ENCODE measurements around the gene FLYWCH2.

The FLYWCH2 gene

DNA sequence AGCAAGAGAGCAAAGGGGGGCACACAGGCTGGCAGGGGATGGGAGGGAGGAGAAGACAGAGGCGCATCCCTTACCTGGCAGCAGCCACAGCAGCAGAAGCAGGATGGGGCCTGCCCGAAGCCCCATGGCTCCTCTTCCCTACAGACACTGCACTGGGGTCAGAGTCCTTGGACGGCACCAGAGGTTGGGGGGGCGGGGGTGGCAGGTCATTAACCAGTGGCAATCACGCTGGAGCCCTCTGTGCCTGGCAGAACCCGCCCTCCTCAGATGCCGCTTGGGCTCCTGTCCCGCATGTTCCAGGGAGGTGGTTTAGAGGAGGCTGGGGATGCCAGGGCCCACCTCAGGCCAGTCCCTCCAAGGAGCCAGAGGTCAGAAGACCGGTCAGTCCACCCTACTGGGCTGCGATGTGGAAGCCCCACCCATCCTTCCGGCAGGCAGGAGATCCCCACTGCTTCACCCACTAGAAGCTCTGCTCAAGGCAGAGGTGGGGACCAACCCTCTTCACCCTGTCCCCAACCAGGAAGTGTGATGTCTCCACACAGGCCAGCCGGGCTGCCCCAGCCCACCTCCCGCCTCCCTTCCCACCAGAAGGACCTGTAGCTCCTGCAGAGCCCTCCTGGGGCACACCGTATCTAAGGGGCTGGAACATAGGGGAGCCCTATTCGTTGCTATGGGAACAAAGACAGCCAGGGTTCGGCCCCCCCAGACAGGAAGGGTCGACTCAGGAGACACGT, 41.2 kb upstream of the FLYWCH2 start:
- Histone ChIP-seq H3K4me3 (ENCODE audit: insufficient read depth, low read depth, low read length) (no peak overlapping the region), H3K27me3 (ENCODE audit: control insufficient read depth, insufficient read depth, low read length, poor library complexity, severe bottlenecking) (peaks cover 3% of the 10 kb centered on the region), H3K27ac (ENCODE audit: insufficient read depth, low read depth, low read length, poor library complexity, severe bottlenecking) (no peak overlapping the region), H3K36me3 (ENCODE audit: control insufficient read depth, insufficient read depth, low read length) (no peaks in the 10 kb centered on the region), H3K4me1 (ENCODE audit: control insufficient read depth, insufficient read depth, low read length) (no peaks in the 10 kb centered on the region), H3K9me3 (ENCODE audit: control insufficient read depth, low read length) (no peaks in the 10 kb centered on the region)
- WGBS, 2 experiments: 87 to 90% methylated on average over 18 of the region's 18 CpGs

DNA sequence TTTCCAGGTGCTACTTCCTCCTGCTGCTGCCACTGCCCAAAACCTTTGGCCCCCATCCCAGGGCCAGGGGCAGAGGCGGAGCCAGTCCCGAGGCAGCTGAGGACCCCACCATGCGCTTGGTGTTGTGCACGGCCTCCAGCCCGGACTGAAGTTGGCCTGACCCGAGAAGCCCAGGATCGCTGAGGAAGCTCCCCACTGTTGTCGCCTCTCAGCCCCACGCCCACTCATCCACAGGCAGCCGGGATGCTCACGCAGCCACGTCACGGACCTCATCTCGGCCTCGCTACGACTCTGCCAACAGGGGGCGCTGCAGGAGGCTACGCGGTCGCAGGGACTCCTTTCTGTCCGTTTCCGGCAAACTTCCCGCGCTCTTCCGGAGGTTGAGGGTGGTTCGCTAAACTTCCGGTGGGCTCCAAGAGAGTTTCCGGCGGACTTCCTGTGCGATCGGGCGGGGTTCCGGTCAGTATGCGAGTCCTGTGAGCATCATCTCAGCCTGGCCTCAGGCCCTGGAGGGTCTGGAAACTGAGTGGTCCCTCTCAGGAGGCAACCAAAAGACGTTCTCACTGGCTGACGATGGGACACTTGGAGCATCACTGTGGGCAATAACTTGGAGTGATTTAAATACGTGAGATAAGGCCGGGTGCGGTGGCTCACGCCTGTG, 40.5 kb upstream of the FLYWCH2 start:
- Histone ChIP-seq H3K9me3 (ENCODE audit: control insufficient read depth, low read length) (no peaks in the 10 kb centered on the region), H3K4me3 (ENCODE audit: insufficient read depth, low read depth, low read length) (no peak overlapping the region), H3K4me1 (ENCODE audit: control insufficient read depth, insufficient read depth, low read length) (no peaks in the 10 kb centered on the region), H3K27ac (ENCODE audit: insufficient read depth, low read depth, low read length, poor library complexity, severe bottlenecking) (no peak overlapping the region), H3K27me3 (ENCODE audit: control insufficient read depth, insufficient read depth, low read length, poor library complexity, severe bottlenecking) (peaks cover 3% of the 10 kb centered on the region), H3K36me3 (ENCODE audit: control insufficient read depth, insufficient read depth, low read length) (no peaks in the 10 kb centered on the region)
- WGBS, 2 experiments: 78 to 79% methylated on average over 40 of the region's 40 CpGs

DNA sequence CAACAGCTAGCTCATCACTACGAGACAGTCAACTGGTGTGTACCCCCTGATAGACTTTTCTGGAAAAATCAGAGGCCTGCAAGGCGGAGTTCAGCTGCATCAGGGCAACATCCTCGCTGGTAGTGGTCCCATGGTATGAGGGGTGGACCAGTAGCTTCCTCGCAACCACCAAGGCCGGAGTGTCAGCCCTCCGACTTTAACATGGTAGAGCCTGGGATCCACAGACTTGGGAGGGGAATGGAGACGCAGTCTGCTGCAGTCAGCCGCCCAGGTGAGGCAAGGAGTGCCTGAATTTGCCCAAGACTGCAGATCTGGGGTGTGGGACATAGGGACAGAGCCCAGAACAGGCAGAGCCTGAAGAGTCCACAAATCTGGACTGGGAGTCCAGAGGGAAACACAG, 39.5 kb upstream of the FLYWCH2 start:
- Histone ChIP-seq H3K4me3 (ENCODE audit: insufficient read depth, low read depth, low read length) (no peak overlapping the region), H3K27me3 (ENCODE audit: control insufficient read depth, insufficient read depth, low read length, poor library complexity, severe bottlenecking) (peaks cover 3% of the 10 kb centered on the region), H3K4me1 (ENCODE audit: control insufficient read depth, insufficient read depth, low read length) (no peaks in the 10 kb centered on the region), H3K36me3 (ENCODE audit: control insufficient read depth, insufficient read depth, low read length) (no peaks in the 10 kb centered on the region), H3K27ac (ENCODE audit: insufficient read depth, low read depth, low read length, poor library complexity, severe bottlenecking) (no peak overlapping the region), H3K9me3 (ENCODE audit: control insufficient read depth, low read length) (no peaks in the 10 kb centered on the region)
- 91 to 92% methylated on average over 8 of the region's 8 CpGs for WGBS, 2 experiments

DNA sequence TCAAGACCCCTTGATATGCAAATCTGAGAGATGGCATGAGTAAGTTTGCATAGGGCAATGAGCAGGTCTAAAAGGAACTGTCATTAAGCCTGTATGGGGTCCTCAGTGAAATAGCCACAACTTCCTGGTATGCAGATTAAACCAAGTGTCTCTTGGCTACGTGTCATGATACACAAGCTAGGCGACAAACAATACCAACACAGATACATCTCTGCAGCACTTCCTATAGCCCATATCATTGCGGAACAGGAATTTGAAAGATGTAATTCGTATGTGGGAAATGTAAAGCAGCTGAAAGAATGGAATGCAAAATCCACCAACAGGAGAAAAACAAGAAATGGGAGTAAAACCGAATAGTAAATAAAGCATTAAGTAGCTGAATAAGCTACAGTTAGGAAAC, 37.9 kb upstream of the FLYWCH2 start:
- WGBS, 2 experiments: 75 to 76% methylated on average over 5 of the region's 5 CpGs
- H3K4me3 ChIP-seq (ENCODE audit: insufficient read depth, low read depth, low read length): no peak overlapping the region
- H3K36me3 ChIP-seq (ENCODE audit: control insufficient read depth, insufficient read depth, low read length): no peaks in the 10 kb centered on the region
- H3K9me3 ChIP-seq (ENCODE audit: control insufficient read depth, low read length): no peaks in the 10 kb centered on the region
- H3K27me3 ChIP-seq (ENCODE audit: control insufficient read depth, insufficient read depth, low read length, poor library complexity, severe bottlenecking): peaks cover 5% of the 10 kb centered on the region
- no peak overlapping the region for H3K27ac ChIP-seq (ENCODE audit: insufficient read depth, low read depth, low read length, poor library complexity, severe bottlenecking)
- H3K4me1 ChIP-seq (ENCODE audit: control insufficient read depth, insufficient read depth, low read length): no peaks in the 10 kb centered on the region

DNA sequence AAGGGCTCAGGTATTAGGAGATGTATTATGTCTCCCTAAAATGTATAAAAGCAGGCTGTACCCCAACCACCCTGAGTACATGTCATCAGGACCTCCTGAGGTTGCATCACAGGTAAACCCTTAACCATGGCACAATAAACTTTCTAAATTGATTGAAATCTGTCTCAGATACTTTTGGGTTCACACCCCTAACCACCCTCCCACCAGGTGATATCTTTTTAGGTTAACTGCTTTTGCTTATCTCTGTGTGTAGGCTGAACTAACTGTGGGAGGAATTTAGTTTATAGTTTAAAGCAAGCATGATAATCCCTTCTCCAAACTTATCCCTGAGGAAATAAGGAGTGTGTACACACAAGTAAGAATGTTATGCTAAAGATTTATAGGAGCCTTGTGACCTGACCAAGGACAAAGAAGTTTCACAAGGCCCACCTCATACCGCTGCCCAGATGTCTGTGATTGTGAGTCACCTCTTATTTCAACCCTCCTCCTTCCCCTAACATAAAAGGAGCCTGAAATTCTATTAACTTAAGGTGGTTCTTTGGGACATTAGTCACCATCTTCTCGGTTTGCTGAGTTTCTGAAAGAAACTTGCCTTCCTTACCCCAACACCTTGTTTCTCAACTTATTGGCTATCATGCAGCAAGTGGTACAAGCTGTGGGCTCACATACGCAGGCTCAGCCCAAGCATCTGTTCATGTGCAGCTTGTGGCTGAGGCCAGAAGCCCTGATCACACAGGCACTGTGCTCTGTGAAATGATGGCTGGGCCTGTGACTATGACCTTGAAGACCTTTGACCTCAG, 36.3 kb upstream of the FLYWCH2 start:
- 75 to 77% methylated on average over 3 of the region's 3 CpGs for WGBS, 2 experiments
- H3K27ac ChIP-seq (ENCODE audit: insufficient read depth, low read depth, low read length, poor library complexity, severe bottlenecking): no peak overlapping the region
- H3K9me3 ChIP-seq (ENCODE audit: control insufficient read depth, low read length): no peaks in the 10 kb centered on the region
- no peak overlapping the region for H3K4me3 ChIP-seq (ENCODE audit: insufficient read depth, low read depth, low read length)
- peaks cover 5% of the 10 kb centered on the region for H3K27me3 ChIP-seq (ENCODE audit: control insufficient read depth, insufficient read depth, low read length, poor library complexity, severe bottlenecking)
- H3K36me3 ChIP-seq (ENCODE audit: control insufficient read depth, insufficient read depth, low read length): no peaks in the 10 kb centered on the region
- H3K4me1 ChIP-seq (ENCODE audit: control insufficient read depth, insufficient read depth, low read length): no peaks in the 10 kb centered on the region

DNA sequence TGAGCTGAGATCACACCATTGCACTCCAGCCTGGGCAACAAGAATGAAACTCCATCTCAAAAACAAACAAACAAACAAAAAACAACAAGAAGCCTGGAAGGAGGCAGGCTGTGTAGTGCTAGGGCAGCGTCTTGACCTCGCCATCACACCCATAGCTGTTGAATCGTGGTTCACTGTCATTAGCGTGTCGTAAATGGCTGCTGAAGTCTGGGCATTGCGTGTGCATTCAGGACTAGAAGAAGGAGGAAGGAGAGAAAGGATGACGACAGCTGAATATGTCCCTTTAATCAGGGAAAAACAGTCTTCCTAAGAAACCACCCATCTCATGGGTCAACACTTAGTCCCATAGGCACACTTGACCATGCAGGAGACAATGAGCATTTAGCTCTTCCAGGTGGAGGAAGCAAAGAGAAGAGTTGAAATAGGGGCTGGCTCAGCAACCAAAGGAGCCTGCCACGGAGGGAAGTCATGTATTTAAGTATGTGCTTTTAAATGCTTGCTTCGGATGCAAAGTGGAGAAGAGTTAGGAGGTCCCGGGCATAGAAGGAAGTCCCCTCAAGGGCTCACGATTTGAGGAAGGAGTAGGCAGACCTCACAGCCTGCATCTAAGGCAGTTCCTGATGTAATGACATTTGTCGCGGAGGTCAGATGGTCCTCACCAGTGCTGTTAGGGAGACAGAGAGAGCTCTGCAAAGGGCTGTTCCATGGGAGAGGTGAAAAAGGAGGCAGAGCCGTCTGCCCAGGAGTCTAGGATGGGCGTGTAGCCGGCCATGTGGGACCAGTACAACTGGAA, 33.9 kb upstream of the FLYWCH2 start:
- no peaks in the 10 kb centered on the region for H3K36me3 ChIP-seq (ENCODE audit: control insufficient read depth, insufficient read depth, low read length)
- peaks cover 3% of the 10 kb centered on the region for H3K27me3 ChIP-seq (ENCODE audit: control insufficient read depth, insufficient read depth, low read length, poor library complexity, severe bottlenecking)
- H3K4me3 ChIP-seq (ENCODE audit: insufficient read depth, low read depth, low read length): no peak overlapping the region
- no peaks in the 10 kb centered on the region for H3K9me3 ChIP-seq (ENCODE audit: control insufficient read depth, low read length)
- no peak overlapping the region for H3K27ac ChIP-seq (ENCODE audit: insufficient read depth, low read depth, low read length, poor library complexity, severe bottlenecking)
- 89 to 91% methylated on average over 15 to 16 of the region's 16 CpGs for WGBS, 2 experiments
- no peaks in the 10 kb centered on the region for H3K4me1 ChIP-seq (ENCODE audit: control insufficient read depth, insufficient read depth, low read length)

- H3K4me3 ChIP-seq (ENCODE audit: insufficient read depth, low read depth, low read length): no peak overlapping the region
- no peaks in the 10 kb centered on the region for H3K9me3 ChIP-seq (ENCODE audit: control insufficient read depth, low read length)
- 89 to 90% methylated on average over 16 of the region's 16 CpGs for WGBS, 2 experiments
- H3K36me3 ChIP-seq (ENCODE audit: control insufficient read depth, insufficient read depth, low read length): no peaks in the 10 kb centered on the region
- no peaks in the 10 kb centered on the region for H3K4me1 ChIP-seq (ENCODE audit: control insufficient read depth, insufficient read depth, low read length)
- H3K27me3 ChIP-seq (ENCODE audit: control insufficient read depth, insufficient read depth, low read length, poor library complexity, severe bottlenecking): peaks cover 13% of the 10 kb centered on the region
- H3K27ac ChIP-seq (ENCODE audit: insufficient read depth, low read depth, low read length, poor library complexity, severe bottlenecking): no peak overlapping the region
Measured at GRCh38 chr16:2852003-2852730, 30.8 kb upstream of the FLYWCH2 start.

DNA sequence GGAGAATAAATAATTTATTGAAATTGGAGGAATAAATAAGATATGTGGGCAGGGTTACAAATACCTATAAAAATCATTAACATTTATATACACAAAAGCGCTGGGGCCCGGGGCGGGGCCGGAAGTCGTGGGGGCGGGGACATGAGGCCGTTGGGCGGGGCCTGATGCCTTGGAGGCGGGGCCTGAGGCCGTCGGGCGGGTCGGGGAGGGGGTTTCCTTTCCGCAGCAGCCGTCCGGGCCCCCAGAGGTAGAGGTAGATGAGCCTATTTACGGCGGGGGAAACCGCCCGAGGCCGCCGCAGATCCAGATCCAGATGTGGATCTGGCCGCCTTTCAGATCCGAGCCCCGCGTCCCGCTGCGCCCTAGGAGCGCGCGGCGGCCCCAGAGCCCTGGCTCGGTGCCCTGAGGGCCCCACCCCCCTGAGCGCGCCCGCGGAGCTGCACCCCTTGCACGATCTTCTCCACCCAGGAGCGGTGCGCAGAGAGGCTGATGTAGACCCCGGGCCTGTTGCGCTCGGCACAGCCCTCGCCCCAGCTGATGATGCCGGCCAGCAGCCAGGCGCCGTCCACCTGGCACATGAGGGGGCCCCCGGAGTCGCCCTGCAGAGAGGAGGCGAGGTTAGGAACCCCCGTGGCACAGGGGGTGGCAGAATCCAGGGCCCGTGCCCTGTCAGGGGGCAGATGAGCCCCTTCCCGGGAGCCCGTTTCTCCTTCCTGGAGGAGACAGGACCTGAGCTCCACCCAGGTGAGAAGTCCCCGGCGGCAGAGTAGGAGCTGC, 30.1 kb upstream of the FLYWCH2 start:
- H3K36me3 ChIP-seq (ENCODE audit: control insufficient read depth, insufficient read depth, low read length): no peaks in the 10 kb centered on the region
- peaks cover 21% of the 10 kb centered on the region for H3K27me3 ChIP-seq (ENCODE audit: control insufficient read depth, insufficient read depth, low read length, poor library complexity, severe bottlenecking)
- no peak overlapping the region for H3K4me3 ChIP-seq (ENCODE audit: insufficient read depth, low read depth, low read length)
- H3K9me3 ChIP-seq (ENCODE audit: control insufficient read depth, low read length): no peaks in the 10 kb centered on the region
- H3K4me1 ChIP-seq (ENCODE audit: control insufficient read depth, insufficient read depth, low read length): no peaks in the 10 kb centered on the region
- WGBS, 2 experiments: 91 to 92% methylated on average over 56 of the region's 56 CpGs
- no peak overlapping the region for H3K27ac ChIP-seq (ENCODE audit: insufficient read depth, low read depth, low read length, poor library complexity, severe bottlenecking)

- Histone ChIP-seq H3K27ac (ENCODE audit: insufficient read depth, low read depth, low read length, poor library complexity, severe bottlenecking) (no peak overlapping the region), H3K4me3 (ENCODE audit: insufficient read depth, low read depth, low read length) (no peak overlapping the region), H3K27me3 (ENCODE audit: control insufficient read depth, insufficient read depth, low read length, poor library complexity, severe bottlenecking) (peaks cover 28% of the 10 kb centered on the region), H3K9me3 (ENCODE audit: control insufficient read depth, low read length) (no peaks in the 10 kb centered on the region), H3K4me1 (ENCODE audit: control insufficient read depth, insufficient read depth, low read length) (no peaks in the 10 kb centered on the region), H3K36me3 (ENCODE audit: control insufficient read depth, insufficient read depth, low read length) (no peaks in the 10 kb centered on the region)
- 90% methylated on average over 18 of the region's 18 CpGs for WGBS, 2 experiments
Measured at GRCh38 chr16:2853531-2854073, 29.4 kb upstream of the FLYWCH2 start.

All from ectodermal cell (in vitro differentiated cells).